ENCODE data around the gene SLC44A2.

DNA sequence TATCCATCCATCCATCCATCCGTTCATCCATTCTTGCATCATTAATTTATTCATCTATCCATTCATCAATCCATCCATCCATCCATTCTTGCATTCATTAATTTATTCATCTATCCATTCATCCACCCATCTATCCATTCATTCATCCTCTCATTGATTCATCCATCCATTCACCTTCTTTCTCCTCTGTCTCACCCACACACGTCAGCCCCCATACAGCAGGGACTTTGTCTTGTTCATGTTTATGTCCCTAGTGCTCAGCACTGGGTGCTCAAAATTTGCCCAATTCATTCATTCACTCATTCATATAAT lies 37.6 kb upstream of the SLC44A2 start:
- TF ChIP-seq, protein P1, sequence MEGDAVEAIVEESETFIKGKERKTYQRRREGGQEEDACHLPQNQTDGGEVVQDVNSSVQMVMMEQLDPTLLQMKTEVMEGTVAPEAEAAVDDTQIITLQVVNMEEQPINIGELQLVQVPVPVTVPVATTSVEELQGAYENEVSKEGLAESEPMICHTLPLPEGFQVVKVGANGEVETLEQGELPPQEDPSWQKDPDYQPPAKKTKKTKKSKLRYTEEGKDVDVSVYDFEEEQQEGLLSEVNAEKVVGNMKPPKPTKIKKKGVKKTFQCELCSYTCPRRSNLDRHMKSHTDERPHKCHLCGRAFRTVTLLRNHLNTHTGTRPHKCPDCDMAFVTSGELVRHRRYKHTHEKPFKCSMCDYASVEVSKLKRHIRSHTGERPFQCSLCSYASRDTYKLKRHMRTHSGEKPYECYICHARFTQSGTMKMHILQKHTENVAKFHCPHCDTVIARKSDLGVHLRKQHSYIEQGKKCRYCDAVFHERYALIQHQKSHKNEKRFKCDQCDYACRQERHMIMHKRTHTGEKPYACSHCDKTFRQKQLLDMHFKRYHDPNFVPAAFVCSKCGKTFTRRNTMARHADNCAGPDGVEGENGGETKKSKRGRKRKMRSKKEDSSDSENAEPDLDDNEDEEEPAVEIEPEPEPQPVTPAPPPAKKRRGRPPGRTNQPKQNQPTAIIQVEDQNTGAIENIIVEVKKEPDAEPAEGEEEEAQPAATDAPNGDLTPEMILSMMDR (conservative IDR thresholded peaks at IDR 0.05) = no peak
- no peak for TF ChIP-seq ZFX (IDR thresholded peaks at IDR 0.05)

Measured in C4-2B (cell line).